GM19467 (cell line): Measurements from ENCODE around the gene PKD1.

ENCODE experiments used
- ATAC-seq: cut with Tn5 transposase; IDR thresholded peaks from one replicate; pipeline ENCODE4 v1.9.1; 2021; ENCODE audit warnings: mild to moderate bottlenecking, moderate library complexity; ENCODE audit not compliant: unreplicated experiment

PKD1 gene

DNA sequence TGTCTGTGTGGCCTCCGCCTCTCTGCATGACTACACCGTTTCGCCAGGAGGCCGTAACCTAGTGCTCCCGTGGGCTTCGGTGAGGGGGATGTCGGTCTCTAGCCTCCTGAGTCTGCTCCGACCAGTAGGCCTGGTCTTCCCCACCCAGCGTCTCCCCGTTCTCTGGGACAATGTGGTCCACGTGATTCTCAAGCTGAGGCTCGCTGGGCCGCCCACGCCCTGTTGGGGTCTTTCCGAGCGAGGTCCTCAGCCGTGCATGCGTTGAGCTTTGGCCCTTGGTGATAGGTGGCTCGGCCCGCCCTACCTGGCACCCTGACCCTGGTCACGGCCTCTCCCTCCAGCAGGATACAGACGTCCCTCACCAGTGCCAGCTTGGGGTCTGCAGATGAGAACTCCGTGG lies 57.0 kb downstream of the PKD1 start:
- ATAC-seq, result no peak

DNA sequence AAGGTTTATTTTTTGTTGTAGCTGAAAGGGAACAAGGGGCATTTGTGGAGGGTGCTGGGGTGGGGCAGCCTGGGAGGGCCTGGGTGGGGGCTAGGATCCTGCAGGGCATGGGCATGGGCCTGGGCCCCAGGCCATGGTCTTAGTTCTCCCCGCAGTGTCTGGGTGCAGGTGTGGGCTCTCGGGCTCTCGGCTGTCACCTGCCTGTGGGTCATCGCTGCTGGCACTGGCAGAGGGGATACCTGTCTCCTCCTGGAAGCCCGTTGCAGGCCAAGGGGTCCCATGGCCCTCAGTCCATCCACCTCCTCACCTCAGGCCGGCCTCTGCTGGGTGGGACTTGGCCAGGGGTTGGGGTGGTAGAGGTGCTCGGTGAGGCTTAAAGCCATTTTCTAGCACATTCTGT lies 57.6 kb downstream of the PKD1 start:
- no peak for ATAC-seq

DNA sequence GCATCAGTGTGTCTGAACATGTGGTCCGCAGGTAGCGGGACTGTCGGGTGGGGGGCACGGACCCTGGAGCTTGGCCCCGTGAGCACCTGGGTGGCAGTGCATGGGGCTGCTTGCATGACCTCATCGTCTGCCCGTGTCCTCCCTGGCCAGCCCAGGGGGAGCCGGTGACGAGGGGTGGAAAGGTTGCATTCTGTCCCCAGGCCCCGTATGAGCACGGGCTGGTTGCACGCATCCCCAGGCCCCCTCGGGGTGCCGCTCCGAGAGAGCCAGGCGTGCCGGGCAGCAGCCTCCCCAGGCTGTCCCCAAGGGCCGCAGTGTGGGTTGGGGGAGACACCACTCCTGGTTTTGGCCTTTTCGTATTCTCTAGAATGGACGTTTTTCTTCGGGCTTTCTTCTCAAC lies 58.0 kb downstream of the PKD1 start:
- no peak for ATAC-seq

DNA sequence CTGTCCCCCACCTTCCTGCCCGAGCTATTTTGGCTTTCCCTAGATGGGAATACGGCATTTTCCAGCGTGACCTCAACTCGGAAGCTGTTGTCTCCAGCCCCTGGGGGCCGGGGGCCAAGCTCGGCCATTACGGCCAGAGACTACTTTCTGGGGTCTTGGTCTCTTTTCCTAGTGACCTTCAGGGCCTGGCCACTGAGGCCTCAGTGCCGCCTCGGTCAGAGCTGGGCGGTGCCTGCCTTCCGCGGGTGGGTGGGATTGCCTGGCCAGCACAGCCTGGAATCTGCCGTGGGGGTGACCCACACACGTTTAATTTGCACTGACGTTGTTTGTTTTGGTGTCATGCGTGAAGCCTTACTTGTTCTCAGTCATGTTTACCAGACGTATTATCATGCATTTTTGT lies 58.7 kb downstream of the PKD1 start:
- no peak for ATAC-seq

DNA sequence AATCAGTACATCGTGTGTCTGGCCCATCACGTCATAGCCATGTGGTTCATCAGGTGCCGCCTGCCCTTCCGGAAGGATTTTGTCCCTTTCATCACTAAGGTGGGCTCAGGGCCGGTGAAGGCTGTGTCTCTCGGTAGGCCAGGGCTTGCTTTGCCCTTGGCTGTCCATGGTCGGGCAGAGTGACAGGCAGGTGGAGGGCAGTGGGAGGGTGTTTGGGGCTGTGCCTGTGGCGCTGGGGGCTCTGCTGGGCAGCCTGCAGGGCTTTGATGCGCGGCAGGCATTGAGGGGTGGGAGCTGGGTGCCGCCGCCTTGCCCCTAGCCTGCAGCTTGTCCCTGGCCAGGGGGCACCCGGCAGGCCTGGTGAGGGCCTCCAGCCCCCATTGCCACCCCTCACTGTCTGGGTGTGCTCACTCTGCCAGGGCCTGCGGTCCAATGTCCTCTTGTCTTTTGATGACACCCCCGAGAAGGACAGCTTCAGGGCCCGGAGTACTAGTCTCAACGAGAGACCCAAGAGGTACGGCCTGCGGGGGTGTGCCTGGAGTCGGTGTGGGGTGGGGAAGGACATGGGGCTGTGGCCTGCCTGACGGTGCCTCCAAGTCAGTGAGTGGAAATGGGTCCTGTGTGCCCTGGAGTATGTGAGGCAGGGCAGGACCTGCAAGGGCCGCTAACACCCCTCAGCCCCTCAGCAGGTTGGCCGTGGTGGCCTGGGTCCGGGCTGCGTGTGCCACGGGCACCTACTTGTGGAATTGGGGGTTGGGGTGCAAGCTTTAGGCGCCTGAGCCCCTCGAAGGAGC lies 59.4 kb downstream of the PKD1 start:
- ATAC-seq, result no peak

DNA sequence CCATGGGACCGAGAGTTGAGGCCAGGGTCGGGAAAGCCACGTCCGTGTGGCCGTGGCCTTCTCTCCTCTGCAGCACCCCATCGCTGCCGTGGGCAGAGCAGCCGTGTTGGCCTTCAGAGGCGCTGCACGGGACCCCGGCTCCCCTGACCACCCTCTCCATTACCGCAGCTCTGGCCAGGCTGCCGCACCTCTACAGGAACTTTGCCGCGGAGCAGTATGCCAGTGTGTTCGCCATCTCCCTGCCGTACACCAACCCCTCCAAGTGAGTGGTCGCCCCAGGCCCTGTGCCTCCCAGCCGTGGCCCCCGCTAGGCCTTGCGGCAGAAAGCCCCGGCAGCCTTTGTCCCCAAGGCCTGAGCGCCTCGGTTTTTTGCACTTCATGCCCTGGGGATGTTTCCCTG lies 60.1 kb downstream of the PKD1 start:
- no peak for ATAC-seq

DNA sequence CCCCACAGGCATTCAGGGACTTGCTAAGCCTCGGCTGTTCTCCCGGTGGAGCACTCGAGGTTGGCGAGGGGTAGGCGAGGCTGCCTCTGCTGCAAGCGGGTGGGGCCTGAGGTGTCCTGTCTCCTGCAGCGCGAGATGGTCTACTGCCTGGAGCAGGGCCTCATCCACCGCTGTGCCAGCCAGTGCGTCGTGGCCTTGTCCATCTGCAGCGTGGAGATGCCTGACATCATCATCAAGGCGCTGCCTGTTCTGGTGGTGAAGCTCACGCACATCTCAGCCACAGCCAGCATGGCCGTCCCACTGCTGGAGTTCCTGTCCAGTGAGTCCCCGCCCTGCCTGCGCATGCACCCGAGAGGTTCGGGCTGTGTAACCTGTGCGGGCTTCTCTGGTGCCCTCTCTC lies 61.6 kb downstream of the PKD1 start:
- ATAC-seq, result no peak

DNA sequence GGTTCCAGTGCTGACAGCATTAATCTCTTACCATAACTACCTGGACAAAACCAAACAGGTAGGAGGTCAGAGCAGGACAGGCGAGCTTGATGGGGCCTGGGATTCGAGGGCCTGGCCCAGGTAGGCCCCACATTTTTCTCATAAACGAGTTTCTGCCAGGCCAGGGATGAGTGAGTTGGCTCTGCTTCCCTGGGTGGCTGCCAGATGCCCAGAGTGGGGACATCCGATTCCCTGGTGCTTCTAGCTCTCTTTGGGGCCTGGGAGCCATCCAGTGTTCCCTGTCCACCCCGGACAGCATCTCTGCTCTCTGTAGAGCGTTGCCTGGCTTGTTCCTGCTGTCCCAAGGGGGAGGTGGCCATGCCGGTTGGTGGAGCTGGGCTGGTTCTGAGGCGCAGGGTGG lies 62.8 kb downstream of the PKD1 start:
- ATAC-seq, result no peak

DNA sequence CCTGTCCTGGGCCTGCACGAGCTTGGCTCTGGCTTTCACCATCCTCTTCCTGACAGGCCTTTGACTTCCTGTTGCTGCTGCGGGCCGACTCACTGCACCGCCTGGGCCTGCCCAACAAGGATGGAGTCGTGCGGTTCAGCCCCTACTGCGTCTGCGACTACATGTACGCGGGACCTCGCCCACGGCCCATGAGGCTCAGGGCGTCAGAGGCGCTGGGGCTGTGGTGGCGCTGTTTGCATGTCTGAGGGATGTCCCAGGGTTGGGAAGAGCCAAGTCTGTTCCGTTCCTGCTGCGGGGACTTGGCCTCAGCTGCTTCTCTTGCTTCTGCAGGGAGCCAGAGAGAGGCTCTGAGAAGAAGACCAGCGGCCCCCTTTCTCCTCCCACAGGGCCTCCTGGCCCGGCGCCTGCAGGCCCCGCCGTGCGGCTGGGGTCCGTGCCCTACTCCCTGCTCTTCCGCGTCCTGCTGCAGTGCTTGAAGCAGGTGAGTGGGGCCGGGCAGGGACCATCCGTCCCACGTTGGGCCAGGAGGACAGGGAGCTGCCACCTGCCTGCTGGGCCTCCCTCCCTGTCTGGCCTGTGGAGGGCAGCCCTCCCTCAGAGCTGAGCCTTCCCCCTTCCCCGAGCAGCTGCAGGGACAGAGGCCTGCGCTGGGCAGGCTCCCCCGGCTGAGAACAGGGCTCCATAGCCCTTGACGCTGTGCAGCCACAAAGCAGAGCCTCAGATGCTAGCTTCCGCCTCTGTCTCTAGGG lies 64.1 kb downstream of the PKD1 start:
- no peak for ATAC-seq

DNA sequence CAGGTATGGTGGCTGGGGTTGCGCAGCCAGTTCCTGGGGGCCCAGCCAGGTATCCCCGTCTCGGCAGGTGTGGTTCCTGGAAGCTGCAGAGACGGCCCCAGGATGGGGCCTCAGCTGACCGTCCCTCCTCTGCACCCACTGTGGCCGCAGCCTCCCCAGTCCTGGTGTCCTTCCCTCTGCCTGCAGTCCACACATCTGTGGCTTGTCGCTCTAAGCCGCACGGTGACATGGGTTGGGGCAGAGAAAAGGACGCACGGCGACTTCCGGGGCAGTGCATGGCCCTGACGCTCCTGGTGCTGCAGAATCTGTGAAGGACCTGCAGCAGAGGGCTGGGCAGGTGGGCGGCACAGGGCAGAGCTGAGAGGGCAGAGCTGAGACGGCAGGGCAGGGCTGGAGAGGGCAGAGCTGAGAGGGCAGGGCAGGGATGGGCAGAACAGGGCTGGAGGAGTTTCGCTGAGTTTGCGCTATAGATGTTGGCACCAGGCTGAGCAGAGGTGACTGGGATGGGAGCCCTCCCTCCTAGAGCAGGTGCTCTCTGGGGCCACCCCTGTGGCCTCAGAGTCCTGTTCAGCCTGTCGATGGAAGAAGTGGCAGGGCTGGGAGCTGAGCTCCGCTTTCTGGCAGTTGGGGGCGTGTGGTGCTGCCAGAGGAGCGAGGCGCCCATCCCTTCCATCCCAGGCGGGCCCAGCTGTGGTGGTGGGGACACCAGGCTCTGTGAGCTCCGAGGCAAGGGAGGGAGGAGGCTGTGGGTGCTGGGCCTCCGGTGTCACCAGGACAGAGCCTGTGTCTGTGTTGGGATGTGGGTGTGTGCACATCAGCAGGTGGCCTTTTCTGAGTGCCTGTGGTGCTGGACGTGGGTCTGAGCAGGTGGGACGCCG lies 64.9 kb downstream of the PKD1 start:
- ATAC-seq, result no peak

DNA sequence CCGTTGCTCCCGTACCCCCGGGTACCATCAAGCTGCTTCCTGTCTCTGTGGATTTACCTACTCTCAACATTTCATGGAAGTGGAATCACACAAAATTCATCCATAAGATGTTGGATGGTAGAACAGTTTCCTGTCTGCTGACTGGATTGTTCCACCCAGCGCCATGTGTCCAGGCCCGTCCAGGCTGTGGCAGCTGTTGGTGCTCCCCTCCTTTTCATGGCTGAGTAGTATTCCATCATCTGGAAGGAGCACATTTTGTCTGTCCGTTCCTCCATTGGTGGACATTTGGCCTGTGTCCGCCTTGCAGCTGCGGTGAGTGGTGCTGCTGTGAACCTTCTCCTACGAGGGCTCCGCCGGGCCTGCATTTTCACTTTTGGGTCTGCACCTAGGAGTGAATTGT lies 69.6 kb downstream of the PKD1 start:
- ATAC-seq, result no peak

DNA sequence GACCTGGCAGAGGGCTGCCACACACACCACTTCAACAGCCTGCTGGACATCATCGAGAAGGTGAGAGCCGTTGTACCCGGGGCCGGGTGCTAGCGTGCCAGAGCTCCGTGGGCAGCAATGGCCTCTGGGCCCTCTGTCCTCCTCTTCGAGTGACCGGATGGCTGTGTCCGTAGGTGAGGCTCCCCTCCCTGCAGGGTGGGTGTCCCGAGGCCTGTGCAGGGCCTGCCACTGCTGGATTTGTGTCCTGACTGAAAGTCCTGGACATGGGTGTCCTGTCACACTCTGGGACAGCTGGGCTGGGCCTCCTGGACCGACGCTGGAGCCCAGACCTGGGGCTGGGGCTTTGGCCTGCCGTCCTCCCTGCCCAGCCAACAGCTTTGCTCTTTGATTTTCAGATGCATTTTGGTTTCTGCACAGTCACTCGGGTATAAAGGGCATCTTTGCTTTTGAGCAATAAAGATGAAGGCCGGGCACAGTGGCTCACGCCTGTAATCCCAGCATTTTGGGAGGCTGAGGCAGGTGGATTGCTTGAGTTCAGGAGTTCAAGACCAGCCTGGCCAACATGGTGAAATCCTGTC lies 71.2 kb downstream of the PKD1 start:
- ATAC-seq, result no peak

DNA sequence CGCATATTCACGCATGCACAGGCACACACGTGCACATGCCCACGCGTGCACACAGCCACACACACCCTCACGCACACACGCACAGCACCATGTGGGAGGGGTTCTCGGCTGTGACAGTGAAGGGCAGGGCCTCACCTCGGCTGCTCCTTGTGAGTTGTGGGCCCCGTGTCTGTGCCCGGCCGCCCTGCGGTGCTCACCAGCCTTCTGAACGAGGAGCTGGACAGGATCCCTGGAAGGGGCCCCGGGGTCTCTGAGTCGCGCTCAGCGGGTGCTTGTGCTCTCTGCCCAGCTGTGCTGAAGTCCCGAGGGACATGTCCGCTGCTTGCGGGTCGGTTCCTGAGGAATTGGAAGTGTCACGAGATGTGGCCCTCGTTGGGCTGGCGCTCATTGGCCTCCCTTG lies 71.8 kb downstream of the PKD1 start:
- no peak for ATAC-seq

DNA sequence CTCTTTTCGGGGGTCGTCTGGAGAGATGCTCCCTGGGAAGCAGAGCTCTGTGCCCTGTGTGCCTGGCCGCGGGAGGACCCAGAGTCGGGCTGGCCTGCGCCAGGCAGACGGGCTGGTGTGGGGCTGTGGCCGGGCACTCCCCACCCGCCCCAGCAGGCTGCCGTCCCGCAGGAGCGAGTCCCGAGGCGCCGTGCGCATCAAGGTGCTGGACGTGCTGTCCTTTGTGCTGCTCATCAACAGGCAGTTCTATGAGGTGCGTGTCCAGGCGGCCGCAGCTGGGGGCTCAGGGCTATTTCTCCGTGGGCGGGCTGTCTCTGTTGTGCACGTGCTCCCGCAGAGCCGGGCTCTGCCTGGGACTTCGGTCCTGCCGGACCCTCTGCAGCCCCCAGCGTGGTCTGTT lies 72.9 kb downstream of the PKD1 start:
- ATAC-seq, result no peak

DNA sequence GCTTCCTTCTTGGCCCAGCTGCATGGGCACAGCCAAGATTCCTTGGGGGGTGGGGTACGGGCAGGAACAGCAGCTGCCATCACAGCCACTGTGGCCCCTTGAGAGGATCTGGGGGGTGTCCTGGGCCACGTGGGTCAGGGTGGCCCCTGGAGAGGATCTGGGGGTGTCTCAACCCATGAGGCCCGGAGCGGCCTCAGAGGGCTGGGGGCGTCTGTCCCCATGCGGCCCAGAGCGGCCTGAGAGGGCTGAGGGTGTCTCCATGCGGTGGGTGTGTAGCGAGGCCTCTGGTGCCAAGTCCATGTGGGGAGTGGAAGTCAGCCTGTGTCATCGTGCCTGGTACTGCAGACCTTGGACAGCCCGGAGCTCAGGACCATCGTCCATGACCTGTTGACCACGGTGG lies 74.2 kb downstream of the PKD1 start:
- no peak for ATAC-seq

DNA sequence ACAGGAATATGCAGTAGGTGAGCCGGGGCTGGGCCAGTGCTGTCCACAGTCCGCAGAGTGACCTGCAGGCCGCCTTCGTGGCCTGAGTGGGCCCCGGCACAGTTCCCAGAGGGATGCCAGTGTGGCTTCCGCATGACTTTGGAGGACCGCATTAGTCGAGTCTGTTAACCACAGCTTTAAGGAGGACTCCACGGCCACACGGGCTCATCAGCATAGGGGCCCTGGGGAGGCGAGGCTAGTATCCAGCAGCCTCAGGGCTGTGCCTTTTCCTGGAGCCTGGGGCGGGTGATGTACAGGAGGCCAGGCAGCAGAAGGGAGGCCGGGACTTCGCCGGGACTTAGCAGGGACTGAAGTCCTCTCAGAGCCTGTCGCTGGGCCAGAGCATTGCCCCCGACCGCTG lies 74.7 kb downstream of the PKD1 start:
- no peak for ATAC-seq

DNA sequence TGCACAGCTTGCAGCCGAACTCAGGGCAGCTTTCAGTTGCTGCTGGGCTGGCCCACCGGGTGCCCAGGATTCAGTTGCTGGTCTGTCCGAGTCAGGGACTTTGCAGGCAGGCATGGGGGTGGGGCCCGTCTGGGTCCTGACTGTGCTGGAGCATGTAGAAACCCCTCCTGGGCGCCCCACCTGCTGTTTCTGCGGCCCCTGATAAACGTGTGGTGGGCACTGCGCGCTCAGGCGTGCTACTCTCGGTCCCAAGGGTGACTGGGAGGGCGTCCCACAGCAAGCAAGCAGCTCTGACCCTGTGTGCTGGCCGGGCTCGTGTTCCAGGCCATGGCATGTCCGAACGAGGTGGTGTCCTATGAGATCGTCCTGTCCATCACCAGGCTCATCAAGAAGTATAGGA lies 75.4 kb downstream of the PKD1 start:
- ATAC-seq, result no peak

DNA sequence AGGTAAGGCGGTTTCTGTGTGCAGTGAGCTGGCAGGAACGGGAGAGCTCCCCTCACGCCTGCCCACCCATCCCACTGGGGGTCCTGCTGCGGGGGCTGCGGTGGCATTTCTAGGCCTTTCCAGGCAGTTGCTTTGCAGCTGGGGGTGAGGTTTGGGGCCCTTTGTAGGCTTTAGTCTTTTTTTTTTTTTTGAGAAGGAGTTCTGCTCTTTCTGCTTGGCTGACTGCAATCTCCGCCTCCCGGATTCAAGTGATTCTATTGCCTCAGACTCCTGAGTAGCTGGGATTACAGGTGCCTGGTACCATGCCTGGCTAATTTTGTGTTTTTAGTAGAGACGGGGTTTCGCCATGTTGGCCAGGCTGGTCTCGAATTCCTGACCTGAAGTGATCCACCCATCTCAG lies 76.8 kb downstream of the PKD1 start:
- no peak for ATAC-seq

DNA sequence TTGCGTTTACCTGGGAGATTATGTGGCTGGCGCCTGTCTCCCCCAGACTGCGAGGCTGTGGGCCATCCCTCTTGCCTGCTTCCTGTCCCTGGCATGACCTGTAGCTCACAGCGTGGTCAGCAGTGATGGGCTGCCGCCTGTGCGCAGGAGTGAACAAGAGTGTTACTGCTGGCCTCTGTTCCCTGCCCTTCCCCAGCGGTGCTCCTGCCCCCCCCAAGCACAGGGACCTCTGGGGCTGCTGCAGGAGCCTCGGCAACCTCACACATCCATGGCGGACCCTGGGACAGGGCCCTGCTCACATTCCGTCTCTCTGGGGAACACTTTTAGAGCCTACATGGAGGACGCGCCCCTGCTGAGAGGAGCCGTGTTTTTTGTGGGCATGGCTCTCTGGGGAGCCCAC lies 77.3 kb downstream of the PKD1 start:
- ATAC-seq, result no peak

DNA sequence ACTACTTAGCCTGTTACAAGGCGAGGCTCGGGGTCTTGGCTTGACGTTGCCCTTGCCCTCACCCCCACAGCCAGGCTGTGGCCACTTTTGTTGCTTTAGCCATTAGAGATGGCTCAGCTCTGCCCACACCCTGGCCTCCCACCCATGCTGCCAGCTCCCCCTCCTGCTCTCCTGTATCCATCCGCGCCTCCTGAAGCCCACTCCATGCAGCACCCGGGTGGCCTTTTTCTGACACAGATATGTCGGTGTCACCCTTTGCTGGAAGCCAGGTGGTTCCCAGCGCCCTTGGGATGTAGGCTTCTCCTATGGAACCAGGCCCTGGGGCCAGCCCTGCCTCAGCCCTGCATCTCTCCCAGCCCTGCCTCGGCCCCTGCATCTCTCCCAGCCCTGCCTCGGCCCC lies 78.3 kb downstream of the PKD1 start:
- ATAC-seq, result no peak

DNA sequence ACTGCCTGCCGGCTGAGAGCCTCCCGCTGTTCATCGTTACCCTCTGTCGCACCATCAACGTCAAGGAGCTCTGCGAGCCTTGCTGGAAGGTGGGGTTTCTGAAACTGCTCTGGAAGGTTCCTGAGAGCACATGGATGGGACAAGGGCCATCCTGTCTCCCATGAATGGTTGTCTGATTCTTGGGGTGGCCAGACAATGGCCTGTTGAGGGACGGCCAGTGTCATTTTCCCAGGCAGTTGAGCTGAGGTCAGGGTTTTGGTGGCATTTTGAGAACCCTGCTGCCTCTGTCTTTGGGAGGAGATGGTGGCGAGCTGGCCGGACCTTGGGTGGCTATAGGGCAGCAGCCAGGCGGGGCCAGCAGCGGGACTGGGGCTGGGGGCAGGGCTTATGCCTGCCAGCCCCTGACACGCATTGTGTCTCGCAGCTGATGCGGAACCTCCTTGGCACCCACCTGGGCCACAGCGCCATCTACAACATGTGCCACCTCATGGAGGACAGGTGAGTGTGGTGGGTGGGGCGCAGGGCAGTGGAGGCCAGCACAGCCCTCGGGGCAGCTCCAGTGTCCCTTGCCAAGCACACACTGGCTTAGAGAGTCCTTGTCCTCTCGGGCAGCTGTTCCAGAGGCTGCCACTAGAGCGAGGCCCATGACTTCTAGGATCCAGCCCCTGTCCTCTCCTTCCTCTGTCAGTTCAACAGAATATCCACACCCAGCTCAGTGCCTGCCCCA lies 78.9 kb downstream of the PKD1 start:
- ATAC-seq, result no peak
